Measurements from ENCODE around the gene HIVEP3.

DNA sequence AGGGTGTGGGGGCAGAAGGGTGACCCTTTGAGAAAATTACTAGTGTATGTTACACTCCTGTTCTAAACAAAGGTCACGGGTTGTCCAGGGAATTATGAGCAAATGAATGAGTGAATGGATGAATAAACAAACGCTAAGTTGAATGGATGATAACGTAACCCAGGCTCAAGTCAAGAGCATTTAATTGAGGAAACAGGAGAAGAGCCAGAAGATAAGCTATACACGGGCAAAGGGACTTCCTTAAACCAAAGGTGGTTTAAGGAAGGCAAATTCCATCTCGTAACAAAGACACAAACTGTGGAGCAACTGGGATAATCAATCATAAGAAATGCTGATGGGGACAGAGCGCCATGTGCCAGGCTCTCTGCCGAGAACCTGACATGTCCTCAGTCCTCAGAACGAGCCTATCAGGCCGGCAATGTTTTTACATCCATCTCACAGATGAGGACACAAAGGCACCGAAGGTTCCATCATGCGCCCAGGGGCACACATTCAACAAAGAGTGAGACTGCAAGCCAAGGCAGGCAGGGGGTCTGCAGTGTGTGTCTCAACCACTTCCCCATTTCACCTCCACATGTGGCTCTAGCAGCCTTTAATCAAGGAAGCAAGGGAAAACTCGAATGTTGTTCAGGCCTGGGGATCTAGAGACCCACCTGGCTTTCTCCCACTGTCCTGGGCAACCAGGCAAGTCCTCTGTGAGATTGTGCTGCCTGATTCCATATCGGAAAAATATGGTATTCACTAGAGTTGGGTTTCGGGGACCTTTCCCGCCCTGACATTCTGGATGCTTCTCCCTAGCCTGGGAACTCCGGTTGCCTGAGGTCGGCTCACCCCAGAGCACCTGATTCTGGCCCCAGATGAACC is 307.4 kb downstream of the HIVEP3 start:
- TF ChIP-seq, protein P1, sequence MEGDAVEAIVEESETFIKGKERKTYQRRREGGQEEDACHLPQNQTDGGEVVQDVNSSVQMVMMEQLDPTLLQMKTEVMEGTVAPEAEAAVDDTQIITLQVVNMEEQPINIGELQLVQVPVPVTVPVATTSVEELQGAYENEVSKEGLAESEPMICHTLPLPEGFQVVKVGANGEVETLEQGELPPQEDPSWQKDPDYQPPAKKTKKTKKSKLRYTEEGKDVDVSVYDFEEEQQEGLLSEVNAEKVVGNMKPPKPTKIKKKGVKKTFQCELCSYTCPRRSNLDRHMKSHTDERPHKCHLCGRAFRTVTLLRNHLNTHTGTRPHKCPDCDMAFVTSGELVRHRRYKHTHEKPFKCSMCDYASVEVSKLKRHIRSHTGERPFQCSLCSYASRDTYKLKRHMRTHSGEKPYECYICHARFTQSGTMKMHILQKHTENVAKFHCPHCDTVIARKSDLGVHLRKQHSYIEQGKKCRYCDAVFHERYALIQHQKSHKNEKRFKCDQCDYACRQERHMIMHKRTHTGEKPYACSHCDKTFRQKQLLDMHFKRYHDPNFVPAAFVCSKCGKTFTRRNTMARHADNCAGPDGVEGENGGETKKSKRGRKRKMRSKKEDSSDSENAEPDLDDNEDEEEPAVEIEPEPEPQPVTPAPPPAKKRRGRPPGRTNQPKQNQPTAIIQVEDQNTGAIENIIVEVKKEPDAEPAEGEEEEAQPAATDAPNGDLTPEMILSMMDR (IDR thresholded peaks at IDR 0.05): no peak
- TF ChIP-seq POLR2A (IDR thresholded peaks at IDR 0.05): no peak

Data from esophagus squamous epithelium (tissue), 4 donors.